OCI-LY7 (cell line): ENCODE measurements around the gene HSD17B13. TPM values are rescaled to one million over a fixed set of nuclear protein-coding genes. Genes with fewer than 3 reads are reported as not detected.

Source experiments
- BruUV-seq: library from RNA; stranded (reverse); fragments of 400-500 nt; replicated peaks from 2 replicates; lab custom pipeline; 2021; lab: Mats Ljungman, UMichigan
- CTCF ChIA-PET: fragments of 300-600 bp; sonication (Branson Sonifier 250); formaldehyde crosslinking; loops from one replicate; lab custom pipeline; 2022; ENCODE audit warnings: antibody characterized with exemption; ENCODE audit not compliant: unreplicated experiment; lab: Charles Lee
- POLR2A ChIA-PET: fragments of 300-600 bp; sonication (Branson Sonifier 250); formaldehyde crosslinking; loops from one replicate; lab custom pipeline; 2022; ENCODE audit warnings: antibody characterized with exemption; lab: Charles Lee
- DNase-seq: peaks from one replicate; pipeline ENCODE4 v3.0.0-alpha.2; 2015; ENCODE audit warnings: low spot score
- H2AFZ ChIP-seq: fragments of 200-600 bp; sonication (generic), shearing (Covaris generic); 2 replicates; pipeline ENCODE4 v1.6.1; 2014; ENCODE audit warnings: mild to moderate bottlenecking, antibody characterized with exemption, low read length, moderate library complexity
- H3K27ac ChIP-seq: fragments of 200-600 bp; sonication (generic); 2 replicates; pipeline ENCODE4 v1.5.1; 2014; ENCODE audit warnings: mixed run types, low read depth, mild to moderate bottlenecking, moderate library complexity, low read length, inconsistent platforms; ENCODE audit not compliant: poor library complexity, severe bottlenecking
- H3K36me3 ChIP-seq: fragments of 200-600 bp; sonication (generic); 2 replicates; pipeline ENCODE4 v1.6.1; 2014; ENCODE audit warnings: mild to moderate bottlenecking, antibody characterized with exemption, low read length, moderate library complexity, mixed read lengths; ENCODE audit not compliant: insufficient read depth
- H3K4me1 ChIP-seq: fragments of 200-600 bp; sonication (generic); 2 replicates; pipeline ENCODE4 v1.5.1; 2014; ENCODE audit warnings: mild to moderate bottlenecking, low read length; ENCODE audit not compliant: insufficient read depth, poor library complexity, severe bottlenecking
- H3K4me2 ChIP-seq: fragments of 200-600 bp; sonication (generic); 2 replicates; pipeline ENCODE4 v1.6.1; 2014; ENCODE audit warnings: mild to moderate bottlenecking, low read length
- H3K4me3 ChIP-seq: fragments of 200-600 bp; sonication (generic); 2 replicates; pipeline ENCODE4 v1.5.1; 2014; ENCODE audit warnings: mild to moderate bottlenecking, low read depth, low read length; ENCODE audit not compliant: poor library complexity, severe bottlenecking
- H3K79me2 ChIP-seq: fragments of 200-600 bp; sonication (generic); 2 replicates; pipeline ENCODE4 v1.6.1; 2016; ENCODE audit warnings: low read depth, mild to moderate bottlenecking, low read length, moderate library complexity, mixed read lengths; ENCODE audit not compliant: insufficient read depth
- H3K9me2 ChIP-seq: fragments of 200-600 bp; sonication (generic); 2 replicates; pipeline ENCODE4 v1.6.1; 2016; ENCODE audit warnings: mild to moderate bottlenecking, low read length, mixed read lengths; ENCODE audit not compliant: insufficient read depth
- H3K9me3 ChIP-seq: fragments of 200-600 bp; sonication (generic); 2 replicates; pipeline ENCODE4 v1.6.1; 2014; ENCODE audit warnings: mild to moderate bottlenecking, mixed run types, low read length, mixed read lengths
- H4K20me1 ChIP-seq: fragments of 200-600 bp; sonication (generic); 2 replicates; pipeline ENCODE4 v1.6.1; 2014; ENCODE audit warnings: mild to moderate bottlenecking, antibody characterized with exemption, low read length, moderate library complexity, mixed read lengths; ENCODE audit not compliant: insufficient read depth
- EZH2phosphoT487 ChIP-seq: fragments of 200-600 bp; sonication (generic); IDR thresholded peaks from 2 replicates; pipeline ENCODE4 v1.6.1; 2018; ENCODE audit warnings: low read depth, borderline replicate concordance, mild to moderate bottlenecking, mixed run types, antibody characterized with exemption, low read length, moderate library complexity, mixed read lengths
- intact Hi-C: fragments of 100-400 bp; cut with micrococcal nuclease; formaldehyde crosslinking; loops from one replicate; pipeline ENCODE4 v1.10.0; 2022; ENCODE audit not compliant: unreplicated experiment
- total RNA-seq, 2 experiments: library from RNA; depleted of rRNA in 1 of 2; stranded (reverse); fragments of >200 nt in 1 of 2; shearing (Covaris generic) in 1 of 2; gene quantifications; 2 replicates each; pipeline ENCODE4 v1.2.3, GENCODE V29; 2014 to 2022
- TF ChIP-seq, protein P1 (sequence below): fragments of 200-600 bp; sonication (generic); conservative IDR thresholded peaks from 2 replicates; pipeline ENCODE4 v1.5.1; 2014; ENCODE audit warnings: mild to moderate bottlenecking, antibody characterized with exemption, low read length, moderate library complexity, mixed read lengths

HSD17B13 gene
- total RNA-seq, 2 experiments from 2014 or later, result not detected

DNA sequence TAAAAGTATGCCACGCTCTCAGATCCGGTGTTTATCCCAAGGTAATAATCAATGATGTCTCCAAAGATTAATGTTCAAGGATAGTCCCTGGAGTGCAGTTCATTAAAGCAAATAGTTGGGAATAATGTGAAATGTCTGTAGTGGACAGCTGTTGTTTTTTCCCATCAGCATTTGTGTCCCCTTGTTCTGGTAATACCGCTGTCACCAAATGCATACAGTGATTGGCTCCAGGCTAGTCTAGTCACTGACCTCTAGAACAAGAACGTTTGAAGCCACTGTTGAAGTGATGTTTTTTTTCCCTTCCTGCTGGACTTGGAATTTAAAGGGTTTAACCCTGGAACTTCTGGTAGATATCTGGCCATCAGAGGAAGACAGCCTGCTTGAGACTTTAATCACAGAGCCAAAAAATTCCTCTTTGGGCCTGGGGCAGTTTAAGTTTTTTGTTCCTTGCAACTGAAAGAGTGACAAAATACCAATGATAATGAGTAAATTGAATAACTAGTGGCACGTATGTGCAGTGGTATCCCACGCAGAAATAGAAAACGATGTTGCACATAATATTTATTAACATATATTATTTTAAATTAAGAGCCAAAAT lies 37.8 kb upstream of the HSD17B13 start:
- Histone ChIP-seq H3K36me3 (peaks cover 11% of the 10 kb centered on the region), H3K79me2 (no peaks in the 10 kb centered on the region), H3K4me3 (no peak overlapping the region), H3K9me2 (no peaks in the 10 kb centered on the region), H3K4me1 (no peaks in the 10 kb centered on the region), H2AFZ (no peak overlapping the region), H3K27ac (no peak overlapping the region), H3K4me2 (no peak overlapping the region), H4K20me1 (no peaks in the 10 kb centered on the region), H3K9me3 (no peaks in the 10 kb centered on the region)
- BruUV-seq, result no TSS peak
- DNase-seq, result no peak
- TF ChIP-seq EZH2phosphoT487, result no peak
- TF ChIP-seq, protein P1, sequence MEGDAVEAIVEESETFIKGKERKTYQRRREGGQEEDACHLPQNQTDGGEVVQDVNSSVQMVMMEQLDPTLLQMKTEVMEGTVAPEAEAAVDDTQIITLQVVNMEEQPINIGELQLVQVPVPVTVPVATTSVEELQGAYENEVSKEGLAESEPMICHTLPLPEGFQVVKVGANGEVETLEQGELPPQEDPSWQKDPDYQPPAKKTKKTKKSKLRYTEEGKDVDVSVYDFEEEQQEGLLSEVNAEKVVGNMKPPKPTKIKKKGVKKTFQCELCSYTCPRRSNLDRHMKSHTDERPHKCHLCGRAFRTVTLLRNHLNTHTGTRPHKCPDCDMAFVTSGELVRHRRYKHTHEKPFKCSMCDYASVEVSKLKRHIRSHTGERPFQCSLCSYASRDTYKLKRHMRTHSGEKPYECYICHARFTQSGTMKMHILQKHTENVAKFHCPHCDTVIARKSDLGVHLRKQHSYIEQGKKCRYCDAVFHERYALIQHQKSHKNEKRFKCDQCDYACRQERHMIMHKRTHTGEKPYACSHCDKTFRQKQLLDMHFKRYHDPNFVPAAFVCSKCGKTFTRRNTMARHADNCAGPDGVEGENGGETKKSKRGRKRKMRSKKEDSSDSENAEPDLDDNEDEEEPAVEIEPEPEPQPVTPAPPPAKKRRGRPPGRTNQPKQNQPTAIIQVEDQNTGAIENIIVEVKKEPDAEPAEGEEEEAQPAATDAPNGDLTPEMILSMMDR, result no peak
- ChIA-PET CTCF (no interaction called here), POLR2A (no interaction called here)
- intact Hi-C loops, result no loop called here

DNA sequence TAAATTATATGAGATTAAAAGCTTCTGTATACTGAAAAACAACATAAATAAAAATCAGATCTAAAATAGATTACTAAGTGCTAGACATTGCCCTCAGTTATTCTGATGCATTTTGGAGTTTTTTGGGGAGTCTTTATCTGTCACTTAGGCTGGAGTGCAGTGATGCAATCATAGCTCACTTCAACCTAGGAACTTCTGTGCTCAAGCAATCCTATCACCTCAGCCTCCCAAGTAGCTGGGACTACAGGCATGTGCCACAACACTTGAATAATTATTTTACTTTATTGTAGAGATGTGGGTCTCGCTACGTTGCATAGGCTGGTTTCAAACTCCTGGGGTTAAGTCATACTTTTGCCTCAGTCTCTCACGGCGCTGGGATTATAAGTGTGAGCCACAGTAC lies 36.6 kb upstream of the HSD17B13 start:
- H3K4me2 ChIP-seq, result no peak overlapping the region
- no peaks in the 10 kb centered on the region for H4K20me1 ChIP-seq
- no peak overlapping the region for H3K4me3 ChIP-seq
- H3K9me3 ChIP-seq, result no peaks in the 10 kb centered on the region
- no peak overlapping the region for H2AFZ ChIP-seq
- H3K79me2 ChIP-seq, result no peaks in the 10 kb centered on the region
- H3K27ac ChIP-seq, result no peak overlapping the region
- no TSS peak for BruUV-seq
- POLR2A ChIA-PET, result interaction anchor here (0.8 kb wide), 1 partner anchor 17 kb away, joined by 3 read pairs; no protein-coding TSS in a partner anchor
- no peak for DNase-seq
- no peaks in the 10 kb centered on the region for H3K9me2 ChIP-seq
- intact Hi-C loops, result no loop called here
- 0 out of 2 replicates have a peak, but pooled peaks cover 5% of the 10 kb centered on the region for H3K36me3 ChIP-seq
- CTCF ChIA-PET, result no interaction called here
- no peaks in the 10 kb centered on the region for H3K4me1 ChIP-seq
- TF ChIP-seq, protein P1, result no peak
- TF ChIP-seq EZH2phosphoT487, result no peak

DNA sequence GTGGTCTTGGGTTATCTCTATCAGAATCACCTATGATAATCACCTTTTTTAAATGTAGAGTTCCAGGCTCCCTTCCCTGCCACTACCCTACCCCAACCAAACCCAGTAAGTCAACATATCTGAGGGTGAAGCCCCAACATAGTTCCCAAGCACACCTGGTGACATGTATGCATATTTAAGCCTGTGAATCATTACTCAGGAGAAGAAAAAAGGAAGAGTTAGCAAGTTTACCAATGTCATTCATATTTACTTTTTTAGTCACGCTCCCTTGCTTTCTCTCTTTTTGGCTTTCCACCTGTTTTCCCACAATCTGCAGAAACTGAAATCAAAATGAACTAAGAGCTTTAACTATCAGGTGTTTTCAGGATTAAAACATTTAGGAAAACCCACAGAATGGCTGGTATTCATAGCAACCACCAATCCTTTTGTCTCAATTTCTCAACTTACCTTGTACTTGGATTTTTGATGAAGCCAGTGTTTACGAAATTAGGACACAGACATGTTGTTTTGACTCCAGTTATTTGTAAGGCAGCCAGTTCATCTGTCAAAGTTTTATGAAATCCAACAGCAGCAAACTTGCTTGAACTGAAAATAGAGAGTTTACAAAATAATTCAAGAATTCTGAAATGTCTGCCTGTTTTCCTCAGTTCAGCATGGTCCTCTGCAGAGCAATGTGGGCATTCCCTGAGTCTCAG lies 34.3 kb upstream of the HSD17B13 start:
- no peaks in the 10 kb centered on the region for H3K79me2 ChIP-seq
- DNase-seq, result no peak
- CTCF ChIA-PET, result no interaction called here
- no peak overlapping the region for H3K4me3 ChIP-seq
- TF ChIP-seq, protein P1, result no peak
- no peak for TF ChIP-seq EZH2phosphoT487
- peaks cover 2% of the 10 kb centered on the region; the same call in 1 of the 2 replicates for H3K36me3 ChIP-seq
- H3K4me2 ChIP-seq, result no peak overlapping the region
- no peak overlapping the region for H3K27ac ChIP-seq
- no peaks in the 10 kb centered on the region for H3K4me1 ChIP-seq
- no TSS peak for BruUV-seq
- no peaks in the 10 kb centered on the region for H3K9me3 ChIP-seq
- H3K9me2 ChIP-seq, result no peaks in the 10 kb centered on the region
- H2AFZ ChIP-seq, result no peak overlapping the region
- H4K20me1 ChIP-seq, result no peaks in the 10 kb centered on the region
- POLR2A ChIA-PET, result interaction anchor here (1.1 kb wide), 1 partner anchor 10 kb away, joined by 3 read pairs; no protein-coding TSS in a partner anchor
- intact Hi-C loops, result no loop called here
